Body of pancreas (tissue), 4 donors: ENCODE measurements around the gene ARHGAP30. TPM values are rescaled to one million over a fixed set of nuclear protein-coding genes. Genes with fewer than 3 reads are reported as not detected.

Source experiments
- ATAC-seq: fragments of 150-250 bp; one replicate; pipeline ENCODE4 v1.9.1; 2016
- DNase-seq, 4 donors: peaks; one replicate each; pipeline ENCODE4 v3.0.0-alpha.2; 2019
- H3K27ac ChIP-seq, 4 donors: fragments of 200-600 bp; sonication (generic); 1 replicate in 3 of 4; 2 replicates in 1 of 4; pipeline versions ENCODE4 v1.5.1 to v1.6.1; 2016 to 2019; ENCODE audit warnings: mild to moderate bottlenecking in 1 of 4, mixed read lengths in 1 of 4, moderate library complexity in 1 of 4
- H3K27me3 ChIP-seq, 2 donors: fragments of 200-600 bp; sonication (generic); one replicate each; pipeline ENCODE4 v1.6.0; 2016; ENCODE audit warnings: mild to moderate bottlenecking in 1 of 2
- H3K36me3 ChIP-seq, 2 donors: fragments of 200-600 bp; sonication (generic); replicated peaks in 1 of 2; 2 replicates each; pipeline ENCODE4 v1.5.1; 2016; ENCODE audit warnings: low read depth in 2 of 2; ENCODE audit not compliant: insufficient read depth in 1 of 2
- H3K4me1 ChIP-seq: fragments of 200-600 bp; sonication (generic); one replicate; pipeline ENCODE4 v1.6.0; 2016
- H3K4me3 ChIP-seq, 2 donors: fragments of 200-600 bp; sonication (generic); 1 replicate in 1 of 2; 2 replicates in 1 of 2; pipeline ENCODE4 v1.5.1; 2016 to 2019
- H3K9me3 ChIP-seq, 3 donors: fragments of 200-600 bp; sonication (generic); 1 replicate in 2 of 3; 2 replicates in 1 of 3; pipeline ENCODE4 v1.5.1; 2016
- POLR2A ChIP-seq, 3 donors: fragments of 450-650 bp; IDR thresholded peaks; one replicate each; pipeline ENCODE4 v1.6.1; 2016; ENCODE audit warnings: antibody characterized with exemption in 3 of 3, mild to moderate bottlenecking in 2 of 3
- WGBS, 2 donors: methylation state at CpG; one replicate each; pipeline ENCODE4 v1.1.5; 2017; 5-methylcytosine and 5-hydroxymethylcytosine counted together
- intact Hi-C: fragments of 100-400 bp; cut with DNase I; formaldehyde crosslinking; loops from one replicate; pipeline ENCODE4 v1.15.1; 2023
- total RNA-seq, 2 donors: library from RNA; depleted of rRNA; stranded (reverse); fragments of >200 nt; gene quantifications; one replicate each; pipeline ENCODE4 v1.1.0, GENCODE V29; 2016
- TF ChIP-seq, protein P1 (sequence below), 7 experiments: fragments of 450-650 bp in 4 of 7; fragments of 200-600 bp in 3 of 7; sonication (generic) in 3 of 7; IDR thresholded peaks; one replicate each; pipeline ENCODE4 v1.5.1; 2016 to 2019; ENCODE audit warnings: antibody characterized with exemption in 7 of 7

Gene ARHGAP30
- total RNA-seq, 2 donors from 2014 or later, result 3.1 to 4.9 TPM

GRCh38 chr1:161091093-161091492 lies 21.4 kb upstream of the ARHGAP30 start:
- peaks cover 43% of the 10 kb centered on the region for H3K4me1 ChIP-seq
- H3K9me3 ChIP-seq, result no peaks in the 10 kb centered on the region
- H3K36me3 ChIP-seq, result no peaks in the 10 kb centered on the region
- no peak overlapping the region for H3K27ac ChIP-seq
- DNase-seq (no peak), ATAC-seq (no peak)
- no peaks in the 10 kb centered on the region for H3K27me3 ChIP-seq
- no peak overlapping the region for H3K4me3 ChIP-seq
- intact Hi-C loops, result loop anchor here (10.0 kb wide), 2 partner anchors 96 to 256 kb away; no protein-coding TSS in a partner anchor
- 86% methylated on average over 4 to 5 of the region's 5 CpGs for WGBS, 2 donors
- TF ChIP-seq, protein P1, sequence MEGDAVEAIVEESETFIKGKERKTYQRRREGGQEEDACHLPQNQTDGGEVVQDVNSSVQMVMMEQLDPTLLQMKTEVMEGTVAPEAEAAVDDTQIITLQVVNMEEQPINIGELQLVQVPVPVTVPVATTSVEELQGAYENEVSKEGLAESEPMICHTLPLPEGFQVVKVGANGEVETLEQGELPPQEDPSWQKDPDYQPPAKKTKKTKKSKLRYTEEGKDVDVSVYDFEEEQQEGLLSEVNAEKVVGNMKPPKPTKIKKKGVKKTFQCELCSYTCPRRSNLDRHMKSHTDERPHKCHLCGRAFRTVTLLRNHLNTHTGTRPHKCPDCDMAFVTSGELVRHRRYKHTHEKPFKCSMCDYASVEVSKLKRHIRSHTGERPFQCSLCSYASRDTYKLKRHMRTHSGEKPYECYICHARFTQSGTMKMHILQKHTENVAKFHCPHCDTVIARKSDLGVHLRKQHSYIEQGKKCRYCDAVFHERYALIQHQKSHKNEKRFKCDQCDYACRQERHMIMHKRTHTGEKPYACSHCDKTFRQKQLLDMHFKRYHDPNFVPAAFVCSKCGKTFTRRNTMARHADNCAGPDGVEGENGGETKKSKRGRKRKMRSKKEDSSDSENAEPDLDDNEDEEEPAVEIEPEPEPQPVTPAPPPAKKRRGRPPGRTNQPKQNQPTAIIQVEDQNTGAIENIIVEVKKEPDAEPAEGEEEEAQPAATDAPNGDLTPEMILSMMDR (IDR thresholded peaks at IDR 0.05), result no peak
- no peak for TF ChIP-seq POLR2A (IDR thresholded peaks at IDR 0.05)

GRCh38 chr1:161090617-161091016 lies 20.9 kb upstream of the ARHGAP30 start:
- Histone ChIP-seq H3K4me1 (peaks cover 48% of the 10 kb centered on the region), H3K4me3 (no peak overlapping the region), H3K36me3 (no peaks in the 10 kb centered on the region), H3K27me3 (no peaks in the 10 kb centered on the region), H3K27ac (no peak overlapping the region), H3K9me3 (no peaks in the 10 kb centered on the region)
- 71 to 78% methylated on average over 3 of the region's 3 CpGs for WGBS, 2 donors
- no peak for ATAC-seq
- no peak for TF ChIP-seq POLR2A (IDR thresholded peaks at IDR 0.05)
- TF ChIP-seq, protein P1 (IDR thresholded peaks at IDR 0.05), result no peak
- intact Hi-C loops, result loop anchor here (10.0 kb wide), 2 partner anchors 96 to 256 kb away; no protein-coding TSS in a partner anchor
- DNase-seq, result no peak

DNA sequence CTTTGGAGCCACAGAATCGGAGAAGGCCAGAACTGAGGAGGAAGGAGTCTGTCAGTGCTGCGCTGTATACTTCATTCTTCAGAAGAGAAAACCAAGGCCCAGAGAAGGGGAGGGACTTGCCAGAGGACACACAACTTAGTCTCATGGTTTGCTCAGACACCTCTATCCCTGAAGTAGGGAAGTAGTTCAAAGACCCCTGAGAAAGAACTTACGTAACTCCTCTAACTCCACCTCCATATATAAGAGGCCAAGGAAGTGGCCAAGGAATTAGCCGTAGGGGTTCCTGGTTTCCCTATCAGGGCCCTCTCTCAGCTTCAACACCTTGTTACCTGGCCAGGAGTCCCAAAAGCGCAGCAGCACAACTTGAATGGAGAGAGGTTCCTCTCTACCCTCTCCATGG lies 20.2 kb upstream of the ARHGAP30 start:
- ATAC-seq (no peak), DNase-seq (no peak)
- intact Hi-C loops, result loop anchor here (10.0 kb wide), 2 partner anchors 95 to 255 kb away; no protein-coding TSS in a partner anchor
- Histone ChIP-seq H3K27ac (peak overlapping the region; percentile 52 to 82 (median 80)), H3K36me3 (no peaks in the 10 kb centered on the region), H3K27me3 (no peaks in the 10 kb centered on the region), H3K4me1 (peaks cover 53% of the 10 kb centered on the region), H3K4me3 (no peak overlapping the region), H3K9me3 (no peaks in the 10 kb centered on the region)
- TF ChIP-seq, protein P1 (IDR thresholded peaks at IDR 0.05), result no peak
- TF ChIP-seq POLR2A (IDR thresholded peaks at IDR 0.05), result no peak
- WGBS, 2 donors, result 91 to 94% methylated on average over 5 of the region's 5 CpGs

DNA sequence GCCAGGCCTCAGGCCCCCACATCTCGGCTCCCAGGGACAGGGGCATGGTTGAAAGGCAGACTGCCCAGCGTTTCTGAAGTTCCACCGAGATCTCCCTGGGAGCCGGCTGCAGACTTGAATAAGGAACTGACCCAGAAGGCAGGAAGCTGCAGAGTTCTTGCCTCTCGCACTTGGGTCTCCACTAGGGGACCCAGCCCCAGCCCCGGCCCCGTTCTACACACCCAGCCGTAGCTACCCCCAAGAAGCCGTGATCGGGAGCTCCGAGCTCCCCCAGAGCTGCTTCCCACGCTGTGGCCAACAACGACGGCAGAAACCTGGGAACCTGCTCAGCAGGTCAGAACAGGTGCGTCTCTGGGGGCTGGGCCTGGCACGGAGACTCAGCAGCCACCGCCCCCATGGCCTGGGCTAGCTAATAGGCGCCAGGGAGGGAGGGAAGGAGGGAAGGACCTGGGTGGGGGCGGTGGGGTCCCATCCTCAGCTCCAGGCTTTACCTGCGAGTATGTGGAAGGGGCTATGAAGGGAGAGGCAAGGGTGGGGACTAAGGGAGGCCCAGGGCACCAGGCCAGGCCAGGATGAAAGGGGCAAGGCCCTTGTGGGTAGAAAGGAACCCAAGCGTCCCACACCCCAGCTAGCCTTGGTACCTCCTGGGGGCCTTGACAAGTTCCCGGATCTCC lies 19.7 kb upstream of the ARHGAP30 start, which contains the start of gene NECTIN4:
Gene NECTIN4 (minus strand): TSS at position 308 of the 674 bp plus-strand sequence. CDS start 262 bp downstream, at position 46.
- H3K27me3 ChIP-seq, result no peaks in the 10 kb centered on the region
- H3K27ac ChIP-seq, result peak within 1 kb of the TSS; percentile 52 to 82 (median 80)
- peaks cover 58% of the 10 kb centered on the region for H3K4me1 ChIP-seq
- H3K36me3 ChIP-seq, result no peaks in the 10 kb centered on the region
- DNase-seq, result peak; percentile 82 to 93 (median 90)
- no peaks in the 10 kb centered on the region for H3K9me3 ChIP-seq
- peak; percentile 94 for ATAC-seq
- no peak within 1 kb of the TSS for H3K4me3 ChIP-seq
- 18% methylated on average over 8 to 22 of the region's 22 CpGs for WGBS, 2 donors
- TF ChIP-seq, protein P1 (IDR thresholded peaks at IDR 0.05), result no peak
- TF ChIP-seq POLR2A (IDR thresholded peaks at IDR 0.05), result peak; percentile 65 to 86 (median 80)
- intact Hi-C loops, result no loop called here
